GM21619 (cell line): Measurements from ENCODE around the gene SPOCK2.

ENCODE experiments used
- ATAC-seq: cut with Tn5 transposase; IDR thresholded peaks from one replicate; pipeline ENCODE4 v1.9.1; 2021; ENCODE audit not compliant: unreplicated experiment

SPOCK2 gene

GRCh38 chr10:72012796-72013195 is 75.6 kb downstream of the SPOCK2 start:
- no peak for ATAC-seq

- no peak for ATAC-seq
Measured at GRCh38 chr10:72011976-72012512, 76.3 kb downstream of the SPOCK2 start.

- ATAC-seq, result no peak
Measured at GRCh38 chr10:72011468-72011867, 76.9 kb downstream of the SPOCK2 start.

GRCh38 chr10:72011016-72011415 is 77.3 kb downstream of the SPOCK2 start:
- no peak for ATAC-seq

- no peak for ATAC-seq
Measured at GRCh38 chr10:72010234-72010973, 77.9 kb downstream of the SPOCK2 start.

GRCh38 chr10:72009425-72010081 is 78.8 kb downstream of the SPOCK2 start:
- no peak for ATAC-seq

GRCh38 chr10:72009051-72009424 is 79.3 kb downstream of the SPOCK2 start:
- ATAC-seq, result no peak
